Renal cortex interstitium (tissue), 11 donors: Measurements from ENCODE around the gene SMYD4. TPM values are rescaled to one million over a fixed set of nuclear protein-coding genes. Genes with fewer than 3 reads are reported as not detected.
"Not testable (repeated sequence)": the region's sequence is repeated elsewhere in the genome, so short reads cannot be mapped to it uniquely, and the experiment has no call there.

Experiments
- DNase-seq, 11 donors: peaks; one replicate each; pipeline ENCODE4 v3.0.0-alpha.2; 2013; ENCODE audit warnings: low read depth in 9 of 11, low spot score in 4 of 11; ENCODE audit errors: extremely low read depth in 1 of 11
- polyA plus RNA-seq, 3 donors: library from polyadenylated mRNA; unstranded; fragments of 120-200 nt; gene quantifications; one replicate each; pipeline ENCODE4 v1.2.1, GENCODE V29; 2013; ENCODE audit not compliant: insufficient read length in 3 of 3

The SMYD4 gene
- polyA plus RNA-seq, 3 donors: 13.5 to 17.5 (median 15.9) TPM

- DNase-seq: no peak
Measured at GRCh38 chr17:1765576-1765975, 64.1 kb downstream of the SMYD4 start.

GRCh38 chr17:1764705-1765104 is 65.0 kb downstream of the SMYD4 start:
- not testable (repeated sequence) for DNase-seq

- DNase-seq: no peak
Measured at GRCh38 chr17:1764284-1764683, 65.4 kb downstream of the SMYD4 start.

GRCh38 chr17:1762901-1763898 is 66.5 kb downstream of the SMYD4 start:
- DNase-seq: no peak

GRCh38 chr17:1762233-1762900 is 67.3 kb downstream of the SMYD4 start:
- no peak for DNase-seq

GRCh38 chr17:1759529-1759928 is 70.2 kb downstream of the SMYD4 start:
- DNase-seq: no peak

GRCh38 chr17:1758807-1759206 is 70.9 kb downstream of the SMYD4 start:
- no peak for DNase-seq

- DNase-seq: no peak
Measured at GRCh38 chr17:1755827-1756262, 73.9 kb downstream of the SMYD4 start.

- no peak for DNase-seq
Measured at GRCh38 chr17:1755252-1755826, 74.4 kb downstream of the SMYD4 start.

- DNase-seq: no peak
Measured at GRCh38 chr17:1754430-1755112, 75.1 kb downstream of the SMYD4 start.

- DNase-seq: no peak
Measured at GRCh38 chr17:1753767-1754429, 75.8 kb downstream of the SMYD4 start.

GRCh38 chr17:1752425-1753262 is 77.1 kb downstream of the SMYD4 start:
- no peak for DNase-seq

GRCh38 chr17:1750628-1751027 is 79.1 kb downstream of the SMYD4 start:
- no peak for DNase-seq

GRCh38 chr17:1746975-1747543 is 82.6 kb downstream of the SMYD4 start:
- no peak for DNase-seq

GRCh38 chr17:1745513-1746020 is 84.1 kb downstream of the SMYD4 start:
- DNase-seq: no peak

- no peak for DNase-seq
Measured at GRCh38 chr17:1744551-1745512, 84.9 kb downstream of the SMYD4 start.
